Tibial nerve (tissue), 4 donors: ENCODE measurements around the gene CXXC5.

Source experiments
- EP300 ChIP-seq, 2 donors: sonication (generic); formaldehyde crosslinking; IDR thresholded peaks; one replicate each; pipeline ENCODE4 v1.6.1; 2017; ENCODE audit warnings: antibody characterized with exemption in 2 of 2, mild to moderate bottlenecking in 1 of 2
- POLR2A ChIP-seq, 2 donors: fragments of 450-650 bp; IDR thresholded peaks; one replicate each; pipeline ENCODE4 v1.6.1; 2017; ENCODE audit warnings: antibody characterized with exemption in 2 of 2, mild to moderate bottlenecking in 2 of 2, moderate library complexity in 2 of 2
- TF ChIP-seq, protein P1 (sequence below), 5 experiments: fragments of 200-600 bp in 3 of 5; fragments of 450-650 bp in 2 of 5; sonication (generic) in 3 of 5; IDR thresholded peaks; one replicate each; pipeline ENCODE4 v1.5.1; 2016 to 2019; ENCODE audit warnings: antibody characterized with exemption in 5 of 5, mild to moderate bottlenecking in 3 of 5, moderate library complexity in 2 of 5

DNA sequence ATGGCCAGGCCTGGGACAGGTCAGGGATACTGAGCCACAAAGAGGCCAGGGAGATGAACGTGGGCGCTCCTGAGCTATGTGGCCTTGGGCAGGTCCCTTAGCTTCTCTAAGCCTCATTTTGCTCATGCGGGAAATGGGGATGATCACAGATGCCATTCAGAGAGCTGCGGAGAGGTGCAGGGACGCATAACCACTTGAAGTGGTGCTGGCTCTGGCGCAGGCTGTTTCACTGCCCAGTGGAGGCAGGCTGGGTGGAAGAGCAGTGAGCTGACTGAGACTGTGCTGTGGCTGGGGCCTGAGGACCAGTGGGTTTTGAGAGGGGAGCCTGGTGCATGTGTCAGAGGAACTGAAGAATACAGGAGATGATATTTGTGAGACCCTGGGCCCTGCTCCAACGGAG, 18.4 kb downstream of the CXXC5 start:
- TF ChIP-seq, protein P1, sequence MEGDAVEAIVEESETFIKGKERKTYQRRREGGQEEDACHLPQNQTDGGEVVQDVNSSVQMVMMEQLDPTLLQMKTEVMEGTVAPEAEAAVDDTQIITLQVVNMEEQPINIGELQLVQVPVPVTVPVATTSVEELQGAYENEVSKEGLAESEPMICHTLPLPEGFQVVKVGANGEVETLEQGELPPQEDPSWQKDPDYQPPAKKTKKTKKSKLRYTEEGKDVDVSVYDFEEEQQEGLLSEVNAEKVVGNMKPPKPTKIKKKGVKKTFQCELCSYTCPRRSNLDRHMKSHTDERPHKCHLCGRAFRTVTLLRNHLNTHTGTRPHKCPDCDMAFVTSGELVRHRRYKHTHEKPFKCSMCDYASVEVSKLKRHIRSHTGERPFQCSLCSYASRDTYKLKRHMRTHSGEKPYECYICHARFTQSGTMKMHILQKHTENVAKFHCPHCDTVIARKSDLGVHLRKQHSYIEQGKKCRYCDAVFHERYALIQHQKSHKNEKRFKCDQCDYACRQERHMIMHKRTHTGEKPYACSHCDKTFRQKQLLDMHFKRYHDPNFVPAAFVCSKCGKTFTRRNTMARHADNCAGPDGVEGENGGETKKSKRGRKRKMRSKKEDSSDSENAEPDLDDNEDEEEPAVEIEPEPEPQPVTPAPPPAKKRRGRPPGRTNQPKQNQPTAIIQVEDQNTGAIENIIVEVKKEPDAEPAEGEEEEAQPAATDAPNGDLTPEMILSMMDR (IDR thresholded peaks at IDR 0.05): no peak
- TF ChIP-seq POLR2A (IDR thresholded peaks at IDR 0.05) (no peak), EP300 (IDR thresholded peaks at IDR 0.05) (no peak)
